Stimulated activated CD8-positive, alpha-beta memory T cell treated with anti-CD3 and anti-CD28 coated beads, Interleukin-4, amount 100 ng/mL, for 48 hours (primary cell): ENCODE measurements around the gene AWAT2.
"Not testable (repeated sequence)": the region's sequence is repeated elsewhere in the genome, so short reads cannot be mapped to it uniquely, and the experiment has no call there.

Experiments
- DNase-seq: peaks from one replicate; pipeline ENCODE4 v3.0.0-alpha.2; 2020

AWAT2 gene

DNA sequence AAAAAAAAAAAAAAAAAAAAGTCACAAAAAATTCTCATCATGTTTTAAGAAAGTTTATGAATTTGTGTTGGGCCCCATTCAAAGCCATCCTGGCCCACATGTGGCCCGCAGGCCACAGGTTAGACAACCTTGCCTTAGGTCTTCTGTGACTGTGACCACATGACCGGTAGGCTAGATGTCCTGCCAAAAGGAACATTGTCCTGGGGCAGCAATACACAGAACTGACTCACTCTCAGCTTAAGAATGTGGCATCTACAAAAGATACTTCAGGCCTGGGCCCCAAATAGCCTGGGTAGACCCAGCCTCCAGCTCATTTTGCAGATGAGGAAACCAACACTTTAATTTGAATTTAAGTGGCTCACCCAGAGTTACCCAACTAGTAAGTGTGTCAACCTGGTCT, 10.0 kb downstream of the AWAT2 start:
- no peak for DNase-seq

DNA sequence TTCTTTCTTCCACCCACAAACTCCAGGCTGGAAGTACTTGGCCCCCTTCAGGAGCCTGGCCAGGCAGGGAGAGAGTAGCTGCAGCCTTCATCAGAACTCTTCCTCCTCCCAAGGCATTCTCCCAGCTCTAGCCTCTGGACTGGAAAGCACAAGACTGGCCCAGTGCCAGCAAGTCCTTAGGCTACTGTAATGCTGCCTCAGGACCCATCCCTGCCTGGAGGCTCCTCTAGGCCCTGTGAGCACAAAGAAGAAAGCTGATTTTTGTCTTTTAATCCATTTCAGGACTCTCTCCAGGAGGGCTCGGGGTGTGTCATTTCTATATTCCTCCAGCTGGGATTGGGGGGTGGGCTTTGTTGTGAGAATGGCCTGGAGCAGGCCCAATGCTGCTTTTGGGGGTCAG, 10.8 kb downstream of the AWAT2 start:
- no peak for DNase-seq

DNA sequence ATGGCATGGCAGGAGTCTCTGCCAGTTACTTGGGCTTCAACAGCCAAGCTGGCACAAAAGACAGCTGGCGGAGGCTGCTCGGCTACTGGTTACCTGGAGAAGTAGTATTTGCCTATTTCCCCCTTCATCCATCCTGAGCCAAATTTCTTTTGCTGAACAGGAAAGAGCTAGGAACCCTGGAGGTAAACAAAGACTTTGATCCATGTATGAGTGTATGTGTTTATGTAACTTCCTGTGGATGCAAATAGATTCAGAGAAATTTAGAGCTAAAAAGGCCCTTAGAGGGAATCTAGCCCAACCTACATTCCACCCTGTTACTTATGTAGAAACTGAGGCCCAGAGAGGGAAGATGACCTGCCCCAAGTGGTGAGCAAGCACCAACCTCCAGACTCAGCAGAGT, 11.2 kb downstream of the AWAT2 start:
- no peak for DNase-seq

DNA sequence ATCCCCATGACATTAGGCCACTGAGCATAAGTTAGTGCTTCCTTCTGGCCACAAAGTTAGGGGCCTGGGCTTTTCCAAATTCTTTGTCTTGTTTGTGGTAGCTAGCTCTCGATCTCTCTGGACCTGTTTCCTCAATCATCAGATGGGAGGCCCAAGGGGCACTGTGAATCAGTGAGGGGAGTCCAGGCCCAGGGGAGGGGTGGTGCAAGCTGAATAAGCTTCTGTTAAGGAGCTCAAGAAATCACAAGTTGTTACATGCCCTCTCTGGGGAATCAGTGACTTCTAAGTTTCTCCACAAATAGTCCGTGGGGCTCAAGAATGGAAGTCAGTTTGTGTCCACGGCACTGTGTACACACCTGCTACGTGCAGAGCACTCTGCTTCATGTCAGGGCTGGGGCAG, 15.1 kb downstream of the AWAT2 start:
- DNase-seq = no peak

DNA sequence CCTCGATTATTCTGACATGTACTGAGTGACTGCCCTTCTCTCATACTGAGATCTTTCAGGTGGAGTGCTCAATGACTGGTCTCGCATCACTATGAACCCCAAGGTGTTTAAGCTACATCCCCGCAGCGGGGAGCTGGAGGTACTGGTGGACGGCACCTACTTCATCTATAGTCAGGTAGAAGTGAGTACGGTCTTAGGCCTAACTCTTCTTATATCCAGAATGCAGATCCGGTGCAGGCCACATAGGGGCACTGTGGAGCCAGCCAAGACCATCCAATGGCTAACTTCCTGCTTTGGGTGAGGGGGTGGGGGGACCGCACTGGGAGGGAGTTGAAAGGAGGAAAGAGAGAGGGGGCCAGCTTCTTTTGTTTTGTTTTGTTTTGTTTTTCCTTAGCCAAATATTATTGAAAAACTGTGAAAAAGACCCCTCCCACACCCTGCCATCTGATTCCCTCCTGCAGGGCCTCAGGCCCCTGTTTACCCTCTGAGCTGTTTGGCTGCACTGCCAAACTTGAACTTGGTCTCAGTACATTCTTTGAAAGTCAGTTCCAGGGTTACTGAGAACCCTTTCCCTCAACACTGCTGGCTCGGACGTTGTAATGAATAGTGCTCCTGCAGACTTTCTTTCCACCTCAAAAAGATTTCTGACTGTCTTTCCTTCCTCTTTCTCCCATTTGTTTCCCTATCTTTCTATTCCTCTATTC, 16.2 kb downstream of the AWAT2 start:
- DNase-seq = peak; percentile 62

DNA sequence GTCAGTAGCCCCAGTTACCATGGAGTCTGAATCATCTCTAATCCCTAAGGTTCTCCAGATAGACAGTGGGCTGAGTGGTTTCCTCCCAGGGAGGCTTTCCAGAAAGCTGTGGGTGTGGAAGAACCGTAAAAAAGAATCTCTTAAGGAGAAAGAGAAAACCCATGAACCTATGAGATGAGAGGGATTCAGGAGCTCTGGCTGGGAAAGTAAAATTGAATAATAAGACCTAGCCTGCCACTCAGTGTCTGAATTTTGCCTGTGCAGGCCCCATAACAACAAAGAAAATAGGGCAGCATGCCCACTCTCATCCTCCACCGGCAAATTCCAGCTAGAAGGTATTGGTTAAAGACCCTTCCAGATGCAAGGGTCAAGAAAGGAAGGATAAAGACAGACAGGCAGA, 16.9 kb downstream of the AWAT2 start:
- DNase-seq = no peak

DNA sequence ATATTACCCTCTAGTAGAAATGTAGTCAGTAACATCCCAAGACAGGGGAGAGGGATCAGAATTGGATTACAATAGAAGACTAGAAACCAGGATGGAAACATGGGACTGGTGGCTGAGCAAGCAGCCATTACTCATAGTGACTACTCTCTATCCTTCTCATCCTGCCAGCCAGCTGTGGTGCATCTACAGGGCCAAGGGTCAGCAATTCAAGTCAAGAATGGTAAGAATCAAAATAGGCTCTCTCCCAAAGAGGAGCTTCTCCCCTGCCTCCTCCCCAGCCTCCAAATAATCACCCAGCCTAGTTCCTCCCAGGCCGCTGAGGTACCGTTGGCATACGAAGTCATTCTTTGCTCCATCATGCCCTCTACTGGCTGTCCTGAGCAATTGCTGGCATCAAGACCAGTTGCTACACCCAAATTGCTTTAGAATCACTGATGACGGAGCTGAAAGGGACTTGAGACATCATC, 19.4 kb downstream of the AWAT2 start:
- peak; percentile 51 for DNase-seq

DNA sequence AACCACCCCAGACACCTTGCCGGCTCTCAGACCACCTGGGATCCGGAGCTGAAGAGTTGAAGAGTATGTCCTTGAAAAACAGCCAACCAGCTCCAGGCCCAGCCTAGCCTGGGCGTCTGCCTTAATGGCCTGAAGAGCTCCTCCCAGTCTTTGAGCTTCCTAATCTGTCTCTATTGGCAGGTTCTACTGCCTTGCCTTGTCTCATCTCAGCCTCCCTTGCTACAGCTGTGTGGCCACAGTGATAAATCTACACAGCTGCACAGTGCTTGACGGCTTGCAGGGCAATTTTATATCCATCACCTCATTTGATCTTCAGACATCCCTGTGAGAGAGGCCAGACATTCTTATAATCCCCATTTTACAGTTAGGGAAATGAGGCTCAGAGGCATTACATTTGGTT, 19.9 kb downstream of the AWAT2 start:
- DNase-seq = no peak

DNA sequence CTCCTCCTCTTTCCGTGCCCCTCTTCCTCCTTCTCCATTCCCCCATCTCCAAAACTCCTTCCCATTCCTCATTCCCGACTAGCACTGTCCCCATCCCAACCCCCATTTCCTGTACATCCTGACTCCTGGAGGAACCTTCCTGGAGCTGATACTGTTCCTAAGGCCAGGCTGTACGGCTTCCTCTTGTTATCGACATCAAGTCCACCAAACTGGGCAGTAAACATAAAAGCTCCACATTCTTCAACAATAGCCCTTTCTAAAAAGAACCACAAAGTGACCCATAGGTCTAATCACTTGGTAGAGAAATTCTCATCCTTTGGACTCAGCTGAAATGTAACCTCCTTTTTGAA, 22.9 kb downstream of the AWAT2 start:
- no peak for DNase-seq

DNA sequence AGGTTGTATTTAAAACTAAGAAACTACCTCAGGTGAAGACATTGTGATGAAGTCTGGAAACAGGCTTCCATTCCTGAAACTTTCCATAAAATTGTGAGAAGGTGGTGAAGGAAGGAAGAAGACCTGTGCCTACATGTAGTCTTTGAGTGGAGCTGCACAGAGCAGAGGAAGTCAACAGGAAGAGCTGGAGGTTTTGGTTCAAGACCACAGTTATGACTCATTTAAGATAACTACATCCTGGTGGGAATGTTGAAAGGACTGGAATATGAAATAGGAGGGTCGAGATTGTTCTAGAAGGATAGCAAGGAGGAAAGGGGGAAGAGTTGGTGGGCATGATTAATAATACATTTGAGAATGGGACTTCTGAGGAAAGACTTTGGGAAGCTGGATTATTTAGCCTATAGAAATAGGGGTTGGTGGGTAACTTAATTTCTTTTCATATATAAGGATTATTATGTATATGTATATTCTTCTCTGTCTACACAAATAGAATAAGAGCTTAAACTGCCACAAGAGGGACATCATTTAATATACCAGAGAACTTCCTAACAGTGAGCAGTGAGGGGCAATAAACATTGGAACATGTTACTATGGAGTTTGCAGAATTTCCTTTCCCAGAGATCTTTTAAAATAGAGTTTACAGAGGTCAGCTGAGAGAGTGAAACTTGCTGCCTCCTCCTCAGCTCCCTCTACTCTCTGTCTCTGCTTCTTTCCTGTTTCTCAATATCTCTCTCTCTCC, 23.5 kb downstream of the AWAT2 start:
- DNase-seq = no peak

DNA sequence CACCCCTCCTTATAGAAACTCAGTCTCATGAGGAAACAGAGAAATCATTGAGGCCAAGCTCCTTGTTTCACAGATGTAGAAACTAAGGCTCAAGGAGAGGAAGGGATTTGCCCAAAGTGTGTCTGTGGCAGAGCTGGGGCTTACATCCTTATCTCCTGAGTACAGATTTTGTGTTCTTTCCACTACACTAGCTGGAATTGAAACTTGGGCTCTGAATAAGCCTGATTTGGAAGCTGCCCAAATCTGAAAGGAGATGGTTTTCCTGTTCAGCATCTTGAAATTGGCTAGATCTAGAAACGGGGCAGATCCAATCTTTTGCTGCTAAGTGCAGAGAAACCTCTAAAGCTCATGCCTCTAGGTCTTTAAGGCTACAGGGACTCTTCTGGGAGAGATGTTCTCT, 24.3 kb downstream of the AWAT2 start:
- DNase-seq = no peak

DNA sequence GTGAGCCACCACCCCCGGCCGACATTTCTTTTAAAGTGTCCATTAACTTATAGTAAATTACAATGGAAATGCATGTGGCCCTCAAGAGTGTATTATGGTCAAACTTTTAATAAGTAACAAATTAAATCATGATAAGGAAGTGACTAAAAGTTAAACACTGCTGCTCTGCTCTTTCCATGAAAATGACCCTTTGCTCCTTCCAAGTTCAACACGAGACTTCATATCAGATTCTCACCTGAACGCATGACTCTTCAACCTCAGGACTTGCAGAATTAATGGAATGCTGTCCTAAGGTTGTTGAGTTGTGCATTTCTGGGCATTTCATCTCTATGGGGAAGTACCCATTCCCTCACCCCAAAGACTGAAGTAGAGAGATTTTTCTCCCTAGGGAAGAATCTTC, 27.1 kb downstream of the AWAT2 start:
- no peak for DNase-seq

DNA sequence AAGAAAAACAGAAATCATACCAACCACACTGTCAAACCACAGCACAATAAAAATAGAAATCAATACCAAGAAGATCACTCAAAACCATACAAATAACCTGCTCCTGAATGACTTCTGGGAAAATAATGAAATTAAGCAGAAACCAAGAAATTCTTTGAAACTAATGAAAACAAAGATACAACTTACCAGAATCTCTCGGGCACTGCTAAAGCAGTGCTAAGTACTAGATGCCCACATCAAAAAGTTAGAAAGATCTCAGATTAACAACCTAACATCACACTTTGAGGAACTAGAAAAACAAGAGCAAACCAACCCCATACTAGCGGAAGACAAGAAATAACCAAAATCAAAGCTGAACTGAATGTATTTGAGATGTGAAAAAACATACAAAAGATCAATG, 33.2 kb downstream of the AWAT2 start:
- no peak for DNase-seq

DNA sequence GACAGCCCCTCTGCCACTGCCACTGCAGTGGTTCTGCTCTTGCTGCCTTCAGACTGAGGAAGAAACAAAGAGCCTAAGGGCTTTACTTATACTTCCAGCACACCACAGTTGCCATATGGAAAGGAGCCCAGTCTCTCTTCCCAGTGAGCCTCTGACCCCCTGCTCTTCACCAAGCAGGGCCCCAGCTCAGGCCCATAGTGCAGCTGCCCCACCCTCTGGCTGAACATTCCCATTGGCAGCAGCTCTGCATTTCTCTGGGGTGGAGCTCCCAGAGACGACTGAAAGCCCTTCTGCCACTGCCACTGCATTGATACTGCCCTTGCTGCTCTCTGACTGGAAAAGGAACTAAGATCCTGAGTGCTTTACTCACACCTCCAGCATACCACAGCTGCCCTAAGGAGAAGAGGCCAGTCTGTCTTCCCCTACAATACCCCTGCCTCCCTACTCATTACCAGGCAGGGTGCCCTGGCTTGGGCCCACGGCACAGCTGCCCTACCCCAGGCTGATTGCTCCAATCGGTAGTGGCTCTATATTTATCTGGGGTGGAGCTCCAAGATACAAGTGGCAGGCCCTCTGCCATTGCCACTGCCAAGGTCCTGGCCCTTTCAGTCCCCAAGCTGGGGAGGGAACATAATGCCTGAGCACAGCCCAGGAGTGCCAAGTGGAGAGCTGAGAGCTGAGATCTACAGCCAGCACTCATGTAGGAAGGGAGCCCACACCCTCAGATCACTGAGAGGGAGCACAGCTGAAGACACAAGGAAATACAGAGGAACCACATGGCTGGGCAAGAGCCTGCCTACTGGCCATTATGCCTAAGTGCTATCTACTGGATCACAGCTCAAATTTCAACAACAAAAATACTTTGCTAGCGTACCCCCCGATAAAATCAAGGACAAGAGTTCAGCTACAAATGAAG, 36.0 kb downstream of the AWAT2 start:
- no peak for DNase-seq

DNA sequence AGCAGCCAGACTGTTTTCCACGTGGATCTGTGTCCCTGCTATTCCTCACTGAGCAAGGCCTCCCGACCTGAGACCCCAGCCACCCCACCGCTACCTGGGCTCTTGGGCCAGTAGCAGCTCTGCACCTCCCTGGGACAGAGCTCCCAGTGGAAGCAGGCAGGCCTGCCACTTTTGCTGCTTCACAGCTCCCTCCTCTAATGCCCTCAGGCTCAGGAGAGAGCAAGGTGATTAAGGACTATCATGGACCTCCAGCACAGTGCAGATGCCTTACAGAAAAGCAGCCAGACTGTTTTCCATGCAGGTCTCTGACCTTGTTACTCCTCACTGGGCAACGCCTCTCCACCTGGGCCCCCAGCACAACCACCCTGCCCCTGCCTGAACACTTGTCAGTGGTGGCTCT, 37.0 kb downstream of the AWAT2 start:
- DNase-seq = no peak

DNA sequence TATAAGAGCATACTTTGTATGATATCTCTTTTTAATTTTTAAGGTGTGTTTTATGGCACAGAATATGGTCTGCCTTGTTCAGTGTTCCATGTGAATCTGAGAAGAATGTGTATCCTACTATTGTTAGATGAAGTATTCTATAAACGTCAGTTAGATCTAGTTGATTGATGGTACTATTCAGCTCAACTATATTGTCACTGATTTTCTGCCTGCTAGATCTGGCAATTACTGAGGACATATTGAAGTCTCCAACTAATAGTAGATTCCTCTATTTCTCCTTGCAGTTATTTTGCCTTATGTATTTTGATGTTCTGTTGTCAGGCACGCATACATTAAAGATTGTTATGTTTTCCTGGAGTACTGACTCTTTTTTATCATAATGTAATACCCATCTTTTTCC, 39.8 kb downstream of the AWAT2 start:
- DNase-seq = no peak

DNA sequence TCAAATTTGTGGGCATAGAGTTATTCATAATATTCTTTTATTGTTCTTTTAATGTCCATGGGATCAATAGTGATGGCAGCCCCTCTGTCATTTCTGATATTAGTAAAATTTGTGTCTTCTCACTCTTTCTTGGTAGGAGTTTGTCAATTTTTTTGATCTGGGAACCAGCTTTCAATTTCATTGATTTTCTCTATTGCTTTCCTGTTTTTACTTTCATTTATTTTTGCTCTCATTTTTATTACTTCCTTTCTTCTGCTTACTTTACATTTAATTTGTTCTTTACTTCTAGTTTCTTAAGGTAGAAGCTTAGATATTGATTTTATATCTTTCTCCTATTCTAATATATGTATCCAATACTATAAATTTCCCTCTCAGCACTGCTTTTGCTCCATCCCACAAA, 40.7 kb downstream of the AWAT2 start:
- no peak for DNase-seq

DNA sequence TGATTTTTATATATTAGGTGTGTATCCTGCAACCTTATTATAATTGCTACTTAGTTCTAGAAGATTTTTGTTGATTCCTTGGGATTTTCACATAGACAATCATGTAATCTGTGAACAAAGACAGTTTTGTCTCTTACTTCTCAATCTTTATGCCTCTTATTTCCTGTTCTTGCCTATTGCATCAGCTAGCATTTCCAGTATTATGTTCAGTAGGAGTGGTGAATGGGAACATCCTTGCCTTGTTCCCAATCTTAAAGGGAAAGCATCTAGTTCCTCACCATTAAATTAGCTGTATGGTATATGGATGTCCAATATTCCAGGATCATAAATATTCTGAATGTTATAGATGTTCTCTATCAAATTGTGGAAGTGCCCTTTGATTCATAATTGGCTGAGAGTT, 41.8 kb downstream of the AWAT2 start:
- no peak for DNase-seq

DNA sequence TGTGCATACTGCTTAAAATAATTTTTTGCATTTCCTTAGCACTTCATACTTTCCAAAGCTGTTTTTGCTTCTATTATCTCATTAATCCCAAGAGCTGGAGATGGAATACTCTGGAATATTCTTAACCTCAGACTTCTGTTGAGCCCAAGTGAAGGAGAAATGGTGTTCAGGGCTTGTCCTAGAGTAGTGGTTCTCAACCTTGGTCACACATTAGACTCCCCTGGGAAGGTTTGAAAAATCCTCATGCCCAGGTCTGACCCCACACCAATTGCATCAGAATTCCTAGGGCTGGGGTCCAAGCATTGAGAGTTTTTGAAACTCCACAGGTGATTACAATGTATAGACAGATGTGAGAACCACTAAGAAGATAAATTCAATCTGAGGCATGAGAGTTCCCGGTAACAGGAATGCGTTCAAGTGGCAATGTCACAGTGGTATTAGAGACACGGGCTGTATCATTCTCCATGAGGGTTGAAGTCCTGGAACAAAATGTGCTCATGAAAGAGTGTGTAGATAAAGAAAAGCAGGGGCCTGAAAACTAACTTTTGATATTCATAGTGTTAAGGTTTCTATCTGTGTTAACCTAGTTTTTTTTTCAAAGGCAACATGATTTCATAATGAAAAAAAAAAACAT, 47.9 kb downstream of the AWAT2 start:
- no peak for DNase-seq

DNA sequence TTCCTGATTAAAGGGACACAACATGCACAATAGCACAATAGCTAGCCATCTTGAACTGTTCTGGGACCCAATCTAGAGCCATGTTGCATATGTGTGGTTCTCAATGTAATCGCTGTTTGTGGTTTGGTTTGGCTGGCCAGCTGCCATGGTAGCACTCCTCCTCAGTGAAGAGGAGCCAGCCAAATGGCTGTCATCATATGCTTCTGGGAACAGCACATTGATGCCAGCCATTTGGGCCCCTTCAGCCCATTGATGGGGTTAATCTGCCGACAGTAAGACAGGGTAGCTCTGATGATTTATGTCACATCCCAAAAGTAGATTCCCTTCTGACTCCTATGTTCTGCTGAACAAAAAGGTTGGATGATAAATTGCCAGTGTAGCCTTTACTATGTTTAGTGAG, 48.5 kb downstream of the AWAT2 start:
- no peak for DNase-seq

DNA sequence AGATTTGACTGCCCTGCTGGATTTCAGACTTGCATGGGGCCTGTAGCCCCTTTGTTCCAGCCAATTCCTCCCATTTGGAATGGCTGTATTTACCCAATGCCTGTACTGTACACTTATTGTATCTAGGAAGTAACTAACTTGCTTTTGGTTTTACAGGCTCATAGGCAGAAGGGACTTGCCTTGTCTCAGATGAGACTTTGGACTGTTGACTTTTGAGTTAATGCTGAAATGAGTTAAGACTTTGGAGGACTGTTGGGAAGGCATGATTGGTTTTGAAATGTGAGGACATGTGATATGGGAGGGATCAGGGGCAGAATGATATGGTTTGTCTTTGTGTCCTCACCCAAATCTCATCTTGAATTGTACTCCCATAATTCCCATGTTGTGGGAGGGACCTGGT, 51.4 kb downstream of the AWAT2 start:
- not testable (repeated sequence) for DNase-seq

DNA sequence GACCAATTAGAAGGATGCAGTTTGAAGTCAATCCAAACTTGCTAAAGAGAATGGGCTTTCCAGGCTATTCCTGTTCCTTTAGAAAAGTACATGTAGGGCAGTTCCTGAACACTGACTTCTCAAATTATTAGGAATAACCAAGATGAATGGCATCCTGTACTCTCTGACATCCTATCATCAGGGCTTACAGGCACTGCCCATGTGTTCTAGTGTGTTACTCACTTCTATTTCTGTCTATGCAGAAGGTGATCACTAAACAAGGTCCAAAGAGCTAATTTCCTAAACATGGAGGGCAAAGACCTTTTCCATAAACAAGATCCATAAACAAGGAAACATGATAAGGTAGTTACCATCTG, 53.6 kb downstream of the AWAT2 start:
- no peak for DNase-seq

DNA sequence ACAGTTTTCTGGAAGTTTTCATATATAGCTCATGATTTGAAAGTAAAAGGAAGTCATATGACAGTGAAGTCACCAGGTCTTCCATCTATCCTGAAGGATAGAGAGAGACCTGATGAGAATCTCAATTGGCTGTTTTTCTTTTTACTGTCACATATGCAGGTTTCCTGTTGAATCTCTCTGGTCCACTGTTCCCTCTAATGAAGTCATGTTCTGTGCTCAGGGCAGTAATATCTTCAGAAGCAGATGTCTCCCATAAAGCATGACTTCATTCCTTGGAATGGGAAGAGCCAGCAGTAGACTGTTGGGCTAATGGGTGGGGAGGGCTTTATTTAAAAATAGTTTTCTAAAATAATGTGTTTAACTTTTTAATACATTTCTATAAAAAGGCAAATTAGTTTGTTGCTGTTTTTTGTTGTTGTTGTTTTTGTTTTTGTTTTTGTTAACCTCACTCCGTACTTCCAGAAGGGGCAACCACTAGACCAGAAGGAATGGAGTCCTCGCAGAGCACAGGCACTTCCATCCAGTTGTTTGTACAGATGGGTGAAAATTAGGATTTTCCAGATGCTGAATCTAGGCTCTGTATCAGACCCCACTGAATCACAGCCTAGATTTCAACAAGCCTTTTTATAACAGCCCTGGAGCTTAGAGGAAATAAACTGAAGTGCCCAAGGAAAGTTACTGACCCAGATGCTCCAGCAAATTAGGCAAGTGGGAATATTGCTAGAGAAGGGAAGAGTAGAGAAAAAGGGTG, 54.2 kb downstream of the AWAT2 start:
- no peak for DNase-seq
